ENCODE measurements around the gene GON7.

GON7 gene

DNA sequence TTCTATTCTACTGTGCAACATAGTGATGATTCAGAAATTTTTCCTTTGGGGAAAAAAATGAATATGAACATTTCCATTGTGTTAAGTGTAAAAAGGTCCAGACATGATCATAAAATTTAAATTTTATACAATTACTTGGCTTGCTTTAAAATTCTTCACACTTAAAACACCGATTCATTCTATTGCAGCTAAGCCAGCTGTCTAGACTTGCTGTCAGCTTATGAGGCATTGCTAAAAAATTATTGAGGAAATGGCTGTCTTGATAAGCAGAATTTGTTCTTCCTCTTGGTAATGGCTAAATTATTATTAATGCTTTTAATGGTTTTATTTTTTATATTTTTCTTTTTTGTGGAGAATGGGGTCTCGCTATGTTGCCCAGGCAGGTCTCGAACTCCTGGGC, 19.9 kb downstream of the GON7 start:
- TF ChIP-seq, protein P1, sequence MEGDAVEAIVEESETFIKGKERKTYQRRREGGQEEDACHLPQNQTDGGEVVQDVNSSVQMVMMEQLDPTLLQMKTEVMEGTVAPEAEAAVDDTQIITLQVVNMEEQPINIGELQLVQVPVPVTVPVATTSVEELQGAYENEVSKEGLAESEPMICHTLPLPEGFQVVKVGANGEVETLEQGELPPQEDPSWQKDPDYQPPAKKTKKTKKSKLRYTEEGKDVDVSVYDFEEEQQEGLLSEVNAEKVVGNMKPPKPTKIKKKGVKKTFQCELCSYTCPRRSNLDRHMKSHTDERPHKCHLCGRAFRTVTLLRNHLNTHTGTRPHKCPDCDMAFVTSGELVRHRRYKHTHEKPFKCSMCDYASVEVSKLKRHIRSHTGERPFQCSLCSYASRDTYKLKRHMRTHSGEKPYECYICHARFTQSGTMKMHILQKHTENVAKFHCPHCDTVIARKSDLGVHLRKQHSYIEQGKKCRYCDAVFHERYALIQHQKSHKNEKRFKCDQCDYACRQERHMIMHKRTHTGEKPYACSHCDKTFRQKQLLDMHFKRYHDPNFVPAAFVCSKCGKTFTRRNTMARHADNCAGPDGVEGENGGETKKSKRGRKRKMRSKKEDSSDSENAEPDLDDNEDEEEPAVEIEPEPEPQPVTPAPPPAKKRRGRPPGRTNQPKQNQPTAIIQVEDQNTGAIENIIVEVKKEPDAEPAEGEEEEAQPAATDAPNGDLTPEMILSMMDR (IDR thresholded peaks at IDR 0.05; ENCODE audit: insufficient read depth, low read length, poor library complexity, severe bottlenecking), result no peak
- Histone ChIP-seq H3K36me3 (ENCODE audit: control insufficient read depth, insufficient read depth, low read length) (no peaks in the 10 kb centered on the region; the same call in 1 of the 2 replicates), H3K4me3 (replicated peaks; ENCODE audit: low read depth, low read length) (no peak overlapping the region), H3K27me3 (replicated peaks; ENCODE audit: control insufficient read depth, insufficient read depth, low read length) (no peaks in the 10 kb centered on the region)
- no peak for DNase-seq (ENCODE audit: extremely low read depth, insufficient read length)

DNA sequence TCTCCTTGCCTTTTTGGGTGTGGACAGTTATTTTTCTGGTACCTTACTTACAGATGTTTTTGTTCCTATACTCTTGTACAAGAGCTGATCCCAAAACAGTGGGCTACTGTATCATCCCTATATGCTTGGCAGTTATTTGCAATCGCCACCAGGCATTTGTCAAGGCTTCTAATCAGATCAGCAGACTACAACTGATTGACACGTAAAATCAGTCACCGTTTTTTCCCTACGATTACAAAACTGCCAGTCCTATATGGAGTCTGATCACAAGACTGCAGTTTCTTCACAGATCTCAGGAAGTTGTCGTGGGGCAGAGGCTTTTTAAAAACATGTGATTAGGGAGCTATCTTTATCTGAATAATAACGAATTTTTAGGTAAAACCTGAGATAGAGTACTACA, 20.4 kb downstream of the GON7 start:
- DNase-seq (ENCODE audit: extremely low read depth, insufficient read length), result no peak
- TF ChIP-seq, protein P1 (IDR thresholded peaks at IDR 0.05; ENCODE audit: insufficient read depth, low read length, poor library complexity, severe bottlenecking), result no peak
- no peaks in the 10 kb centered on the region for H3K27me3 ChIP-seq (replicated peaks; ENCODE audit: control insufficient read depth, insufficient read depth, low read length)
- no peaks in the 10 kb centered on the region; the same call in 1 of the 2 replicates for H3K36me3 ChIP-seq (ENCODE audit: control insufficient read depth, insufficient read depth, low read length)
- H3K4me3 ChIP-seq (replicated peaks; ENCODE audit: low read depth, low read length), result no peak overlapping the region

DNA sequence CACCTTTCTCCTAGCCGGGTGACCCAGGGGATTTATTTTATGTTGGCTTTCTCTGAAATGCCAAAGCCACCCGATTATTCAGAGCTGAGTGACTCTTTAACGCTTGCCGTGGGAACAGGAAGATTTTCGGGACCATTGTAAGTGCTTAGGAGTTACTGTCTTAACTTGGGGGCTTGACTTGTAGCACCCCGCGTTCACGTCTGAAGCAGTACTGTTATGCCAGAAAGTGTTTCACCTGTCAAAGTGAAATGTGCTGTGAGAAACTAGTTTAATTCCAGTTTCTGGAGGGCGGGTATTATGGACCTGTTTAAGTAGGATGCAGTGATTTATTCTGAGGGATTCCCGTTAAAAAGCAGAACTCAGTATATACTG, 21.5 kb downstream of the GON7 start:
- no peak for DNase-seq (ENCODE audit: extremely low read depth, insufficient read length)
- Histone ChIP-seq H3K4me3 (replicated peaks; ENCODE audit: low read depth, low read length) (peak overlapping the region; percentile 99), H3K27me3 (replicated peaks; ENCODE audit: control insufficient read depth, insufficient read depth, low read length) (no peaks in the 10 kb centered on the region), H3K36me3 (ENCODE audit: control insufficient read depth, insufficient read depth, low read length) (no peaks in the 10 kb centered on the region; the same call in 1 of the 2 replicates)
- TF ChIP-seq, protein P1 (IDR thresholded peaks at IDR 0.05; ENCODE audit: insufficient read depth, low read length, poor library complexity, severe bottlenecking), result no peak

DNA sequence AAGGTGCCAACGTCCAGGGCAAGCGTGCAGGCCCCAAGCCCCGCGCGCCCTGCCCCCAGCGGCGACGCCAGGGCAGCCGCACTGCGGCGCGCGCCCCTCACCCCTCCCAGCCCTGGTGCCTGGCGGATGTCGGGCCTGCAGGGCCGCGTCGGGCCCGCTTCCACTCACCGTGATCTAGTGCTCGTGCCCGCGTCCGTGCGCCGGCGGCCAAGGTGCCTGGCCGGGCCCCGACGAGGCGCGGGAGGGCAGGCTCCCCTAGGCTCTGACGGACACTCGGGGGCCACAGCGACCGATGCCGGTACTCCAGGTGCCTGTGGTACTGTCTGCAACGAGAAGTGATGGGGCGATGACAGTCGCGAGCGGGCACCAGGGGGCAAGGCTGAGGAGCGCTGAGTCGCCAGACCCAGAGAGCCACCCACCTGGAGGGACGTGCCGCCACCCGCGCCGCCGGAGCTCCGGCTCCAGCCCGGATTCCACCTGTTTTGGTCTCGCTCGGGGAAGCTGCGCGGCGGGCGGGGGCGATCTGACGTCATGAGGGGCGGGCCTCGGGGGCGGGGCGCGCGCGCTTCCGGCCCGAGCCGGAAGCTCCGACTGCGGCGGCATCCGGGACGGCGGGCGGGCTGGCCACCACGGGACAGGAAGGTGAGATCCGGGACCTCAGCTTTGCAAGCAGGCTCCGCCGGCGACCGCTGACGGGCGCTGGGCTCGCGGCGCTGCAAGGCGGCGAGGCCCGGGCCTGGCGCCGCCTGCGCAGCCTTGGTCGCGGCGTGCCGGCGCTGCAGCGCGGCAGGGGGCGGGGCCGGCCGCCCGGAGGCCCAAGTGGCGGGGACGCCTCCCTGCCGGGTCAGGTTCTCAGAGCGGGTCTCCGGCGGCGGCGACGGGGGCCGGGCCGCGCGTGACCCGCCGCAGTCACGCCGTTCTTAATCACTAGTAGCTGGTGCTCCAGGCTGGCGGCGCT, 22.2 kb downstream of the GON7 start, which contains the start of the genes LYSET and MOAP1:
LYSET (plus strand) TSS at position 927 of the 958 bp plus-strand sequence. CDS start 89 bp downstream, outside the sequence.
MOAP1 (minus strand) TSS at position 507 of the 958 bp plus-strand sequence. CDS start 655 bp downstream, outside the sequence.
- H3K4me3 ChIP-seq (replicated peaks; ENCODE audit: low read depth, low read length), result peak within 1 kb of the TSS; percentile 99
- no peaks in the 10 kb centered on the region for H3K27me3 ChIP-seq (replicated peaks; ENCODE audit: control insufficient read depth, insufficient read depth, low read length)
- H3K36me3 ChIP-seq (ENCODE audit: control insufficient read depth, insufficient read depth, low read length), result no peaks in the 10 kb centered on the region; the same call in 1 of the 2 replicates
- TF ChIP-seq, protein P1 (IDR thresholded peaks at IDR 0.05; ENCODE audit: insufficient read depth, low read length, poor library complexity, severe bottlenecking), result no peak
- DNase-seq (ENCODE audit: extremely low read depth, insufficient read length), result peak; percentile 95

DNA sequence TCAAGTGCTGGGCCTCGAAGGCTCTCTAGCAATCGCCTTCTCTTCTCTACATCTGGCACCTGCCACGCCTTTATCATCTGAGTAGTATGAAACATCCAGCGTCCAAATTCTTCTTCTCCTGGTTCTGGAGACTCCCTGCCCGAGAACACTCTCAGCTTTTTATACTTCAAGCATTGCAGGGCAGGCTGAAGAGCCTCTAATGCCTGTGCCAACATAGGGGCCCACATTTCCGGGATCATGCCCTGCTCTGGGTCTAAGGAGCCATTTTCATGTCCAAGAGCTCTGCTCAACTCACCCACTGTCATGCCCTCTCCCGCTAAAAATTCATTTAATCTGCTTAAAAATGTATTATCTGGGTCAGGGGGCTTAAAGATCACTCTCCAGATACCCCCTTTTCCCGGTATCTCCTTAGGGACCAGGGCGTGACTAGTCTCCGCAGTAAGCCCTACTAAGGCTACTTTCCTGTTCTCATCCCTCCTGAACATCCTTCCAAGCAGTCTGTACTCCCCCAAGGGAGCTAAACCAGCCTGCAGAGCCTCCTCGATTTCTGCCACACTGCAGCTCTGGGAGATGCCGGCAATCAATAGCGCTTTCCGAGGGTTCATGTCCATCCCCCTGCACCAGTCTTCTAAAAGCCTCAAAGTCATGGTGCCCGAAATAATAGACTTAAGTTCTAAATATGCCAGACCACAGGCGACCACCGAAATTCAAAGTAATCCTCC, 23.1 kb downstream of the GON7 start:
- TF ChIP-seq, protein P1 (IDR thresholded peaks at IDR 0.05; ENCODE audit: insufficient read depth, low read length, poor library complexity, severe bottlenecking), result no peak
- Histone ChIP-seq H3K4me3 (replicated peaks; ENCODE audit: low read depth, low read length) (peak overlapping the region; percentile 99), H3K36me3 (ENCODE audit: control insufficient read depth, insufficient read depth, low read length) (no peaks in the 10 kb centered on the region; the same call in 1 of the 2 replicates), H3K27me3 (replicated peaks; ENCODE audit: control insufficient read depth, insufficient read depth, low read length) (no peaks in the 10 kb centered on the region)
- no peak for DNase-seq (ENCODE audit: extremely low read depth, insufficient read length)
